Forelimb muscle (tissue), 1 donor: ENCODE results near the gene HSD17B4. TPM values are rescaled to one million over a fixed set of nuclear protein-coding genes. Genes with fewer than 3 reads are reported as not detected.
"Not testable (repeated sequence)": the region's sequence is repeated elsewhere in the genome, so short reads cannot be mapped to it uniquely, and the experiment has no call there.

ENCODE experiments used
- DNase-seq: peaks from one replicate; pipeline ENCODE4 v3.0.0-alpha.2; 2013; ENCODE audit warnings: low read depth
- polyA plus RNA-seq: library from polyadenylated mRNA; unstranded; fragments of 120-200 nt; gene quantifications from one replicate; pipeline ENCODE4 v1.2.1, GENCODE V29; 2013; ENCODE audit not compliant: insufficient read length

HSD17B4 gene
- polyA plus RNA-seq, 1 donor, result 60.7 TPM

DNA sequence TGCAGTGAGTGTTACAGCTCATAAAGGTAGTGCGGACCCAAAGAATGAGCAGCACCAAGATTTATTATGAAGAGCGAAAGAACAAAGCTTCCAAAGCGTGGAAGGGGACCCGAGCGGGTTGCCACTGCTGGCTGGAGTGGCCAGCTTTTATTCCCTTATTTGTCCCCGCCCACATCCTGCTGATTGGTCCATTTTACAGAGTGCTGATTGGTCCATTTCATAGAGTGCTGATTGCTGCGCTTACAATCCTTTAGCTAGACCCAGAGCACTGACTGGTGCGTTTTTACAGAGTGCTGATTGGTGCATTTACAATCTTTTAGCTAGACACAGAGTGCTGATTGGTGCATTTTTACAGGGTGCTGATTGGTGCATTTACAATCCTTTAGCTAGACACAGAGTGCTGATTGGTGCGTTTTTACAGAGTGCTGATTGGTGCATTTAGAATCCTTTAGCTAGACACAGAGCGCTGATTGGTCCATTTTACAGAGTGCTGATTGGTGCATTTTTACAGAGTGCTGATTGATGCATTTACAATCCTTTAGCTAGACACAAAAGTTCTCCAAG lies 19.5 kb upstream of the HSD17B4 start:
- DNase-seq, result not testable (repeated sequence)

DNA sequence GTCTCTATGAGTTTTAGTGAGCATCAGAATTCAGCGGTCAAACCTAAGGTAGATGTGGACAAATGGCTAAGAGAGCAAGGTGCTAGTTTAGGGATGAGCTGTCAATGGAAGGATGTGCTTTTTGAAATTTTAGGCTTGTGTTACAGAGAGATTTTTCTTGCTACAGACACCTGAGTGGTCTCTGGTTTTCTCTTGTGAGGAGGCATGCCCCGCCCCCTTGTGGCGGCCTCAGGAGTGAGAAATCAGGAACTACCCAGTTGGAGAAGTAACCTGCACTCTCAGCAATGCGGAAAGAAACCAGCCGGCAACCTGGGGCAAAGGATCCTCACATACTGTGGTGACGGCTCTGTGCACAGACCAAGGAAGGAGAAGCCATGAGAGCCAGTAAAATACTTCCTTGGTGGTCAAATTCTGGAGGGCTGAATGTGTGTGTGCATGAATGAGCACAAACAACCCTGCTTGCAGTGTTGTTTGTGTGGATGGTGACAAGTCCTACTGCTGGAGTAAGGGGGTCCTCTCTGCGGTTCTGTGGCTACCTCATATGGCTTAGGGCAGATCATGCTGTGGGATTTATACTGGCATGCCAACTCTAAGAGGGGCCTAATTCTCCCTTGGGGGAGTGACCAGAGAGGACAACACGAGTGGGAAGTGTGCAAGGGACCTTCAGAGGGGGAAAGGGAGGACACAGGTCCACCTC lies 16.7 kb upstream of the HSD17B4 start:
- no peak for DNase-seq

DNA sequence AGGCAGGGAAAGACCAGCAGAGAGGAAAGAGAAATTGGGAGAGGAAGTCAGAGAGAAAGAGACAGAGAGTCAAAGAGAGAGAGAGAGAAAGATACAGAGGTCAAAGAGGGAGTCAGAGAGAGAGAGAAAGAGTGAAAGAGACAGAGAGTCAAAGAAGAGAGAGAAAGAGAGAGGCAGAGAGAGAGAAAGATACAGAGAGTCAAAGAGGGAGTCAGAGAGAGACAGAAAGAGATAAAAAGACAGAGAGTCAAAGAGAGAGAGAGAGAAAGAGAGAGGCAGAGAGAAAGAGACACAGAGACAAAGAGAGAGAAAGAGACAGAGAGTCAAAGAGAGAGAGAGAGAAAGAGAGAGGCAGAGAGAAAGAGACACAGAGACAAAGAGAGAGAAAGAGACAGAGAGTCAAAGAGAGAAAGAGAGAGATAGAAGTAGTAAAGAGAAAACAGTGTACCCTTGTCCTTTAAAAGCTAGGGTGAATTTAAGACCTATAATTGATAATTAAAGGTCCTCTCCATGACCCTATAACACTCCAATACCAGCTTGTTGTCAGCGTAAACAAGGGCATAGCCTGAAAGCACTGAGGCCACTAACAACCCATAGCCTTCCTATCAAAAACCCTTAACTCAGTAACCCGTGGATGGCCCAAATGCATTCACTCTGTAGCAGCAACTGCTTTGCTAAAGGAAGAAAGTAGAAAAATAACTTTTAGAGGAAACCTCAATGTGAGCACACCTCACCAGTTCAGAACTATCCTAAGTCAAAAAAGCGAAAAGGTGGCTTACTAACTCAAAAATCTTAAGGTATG lies 14.3 kb upstream of the HSD17B4 start:
- DNase-seq, result not testable (repeated sequence)

DNA sequence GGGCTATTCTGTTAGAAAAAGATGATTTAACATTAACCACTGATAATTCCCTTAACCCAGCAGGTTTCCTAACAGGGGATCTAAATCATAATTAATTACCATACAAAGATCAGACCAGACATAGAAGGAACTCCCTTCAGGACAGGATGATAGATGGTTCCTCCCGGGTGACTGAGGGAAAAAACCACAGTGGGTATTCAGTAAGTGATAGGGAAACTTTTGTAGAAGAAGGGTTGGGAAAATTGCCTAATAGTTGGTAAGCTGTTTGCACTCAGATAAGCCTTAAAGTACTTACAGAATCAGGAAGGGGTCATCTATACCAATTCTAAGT lies 13.7 kb upstream of the HSD17B4 start:
- not testable (repeated sequence) for DNase-seq

DNA sequence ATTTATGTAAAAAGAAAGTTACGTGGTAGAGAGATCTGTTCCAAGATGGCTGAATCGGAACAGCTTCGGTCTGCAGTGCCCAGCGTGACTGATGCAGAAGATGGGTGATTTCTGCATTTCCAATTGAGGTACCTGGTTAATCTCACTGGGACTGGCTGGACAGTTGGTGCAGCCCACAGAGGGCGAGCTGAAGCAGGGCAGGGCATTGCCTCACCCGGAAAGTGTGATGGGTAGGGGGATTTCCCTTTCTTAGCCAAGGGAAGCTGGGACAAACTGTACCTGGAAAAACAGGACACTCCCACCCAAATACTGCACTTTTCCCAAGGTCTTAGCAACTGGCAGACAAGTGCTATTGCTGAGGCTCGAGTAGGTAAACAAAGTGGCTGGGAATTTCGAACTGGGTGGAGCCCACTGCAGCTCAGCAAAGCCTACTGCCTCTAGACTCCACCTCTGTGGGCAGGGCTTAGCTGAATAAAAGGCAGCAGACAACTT lies 13.1 kb upstream of the HSD17B4 start:
- DNase-seq, result no peak

DNA sequence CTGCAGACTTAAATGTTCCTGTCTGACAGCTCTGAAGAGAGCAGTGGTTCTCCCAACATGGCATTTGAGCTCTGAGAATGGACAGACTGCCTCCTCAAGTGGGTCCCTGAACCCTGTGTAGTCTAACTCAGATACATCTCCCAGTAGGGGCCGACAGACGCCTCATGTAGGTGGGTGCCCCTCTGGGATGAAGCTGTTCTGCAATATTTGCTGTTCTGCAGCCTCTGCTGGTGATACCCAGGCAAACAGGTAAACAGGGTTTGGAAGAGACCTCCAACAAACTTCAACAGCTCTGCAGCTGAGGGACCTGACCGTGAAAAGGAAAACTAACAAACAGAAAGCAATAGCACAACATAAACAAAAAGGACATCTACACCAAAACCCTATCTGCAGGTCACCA lies 12.7 kb upstream of the HSD17B4 start:
- not testable (repeated sequence) for DNase-seq

DNA sequence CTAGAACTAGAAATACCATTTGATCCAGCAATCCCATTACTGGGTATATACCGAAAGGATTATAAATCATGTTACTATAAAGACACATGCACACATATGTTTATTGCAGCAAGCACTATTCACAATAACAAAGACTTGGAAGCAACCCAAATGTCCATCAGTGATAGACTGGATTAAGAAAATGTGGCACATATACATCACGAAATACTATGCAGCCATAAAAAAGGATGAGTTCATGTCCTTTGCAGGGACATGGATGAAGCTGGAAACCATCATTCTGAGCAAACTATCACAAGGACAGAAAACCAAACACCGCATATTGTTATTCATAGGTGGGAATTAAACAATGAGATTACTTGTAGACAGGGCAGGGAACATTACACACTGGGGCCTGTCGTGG lies 7.7 kb upstream of the HSD17B4 start:
- not testable (repeated sequence) for DNase-seq

DNA sequence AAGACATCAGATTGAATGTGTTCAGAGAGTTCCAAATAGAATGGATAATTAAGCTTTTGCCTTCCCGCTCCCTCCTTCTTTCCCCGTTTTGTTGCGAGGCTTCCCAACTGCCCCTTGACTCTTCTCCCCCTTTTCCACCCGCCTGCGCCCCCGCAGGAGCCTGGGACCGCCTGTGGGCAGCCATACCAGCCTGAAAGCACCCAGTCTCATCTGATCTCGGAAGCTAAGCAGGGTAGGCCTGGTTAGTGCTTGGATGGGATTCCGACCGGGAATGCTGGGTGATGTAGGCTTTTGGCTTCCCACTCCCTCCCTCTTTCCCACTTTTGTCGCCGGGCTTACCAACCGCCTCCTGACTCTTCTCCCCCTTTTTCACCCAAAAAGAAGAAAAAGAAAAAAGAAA lies 6.8 kb upstream of the HSD17B4 start:
- DNase-seq, result no peak

DNA sequence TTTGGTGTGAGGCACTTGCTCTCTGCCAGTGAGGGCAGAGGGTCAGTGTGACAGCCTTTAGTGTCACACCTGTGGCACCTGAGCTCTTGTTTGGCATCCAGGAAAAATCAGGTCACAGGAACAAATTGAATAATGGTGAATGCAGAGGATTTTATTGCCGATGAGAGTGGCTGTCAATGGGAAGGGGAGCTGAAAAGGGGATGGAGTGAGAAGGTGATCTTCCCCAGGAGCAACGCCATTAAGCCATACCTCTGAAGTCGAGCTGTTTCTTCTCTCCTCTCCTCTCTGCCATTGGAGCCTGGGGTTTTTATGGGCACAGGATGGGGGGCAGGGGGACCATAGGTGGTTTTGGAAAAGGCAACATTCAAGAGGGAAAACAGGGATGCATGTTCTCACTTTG lies 2.4 kb upstream of the HSD17B4 start:
- no peak for DNase-seq

DNA sequence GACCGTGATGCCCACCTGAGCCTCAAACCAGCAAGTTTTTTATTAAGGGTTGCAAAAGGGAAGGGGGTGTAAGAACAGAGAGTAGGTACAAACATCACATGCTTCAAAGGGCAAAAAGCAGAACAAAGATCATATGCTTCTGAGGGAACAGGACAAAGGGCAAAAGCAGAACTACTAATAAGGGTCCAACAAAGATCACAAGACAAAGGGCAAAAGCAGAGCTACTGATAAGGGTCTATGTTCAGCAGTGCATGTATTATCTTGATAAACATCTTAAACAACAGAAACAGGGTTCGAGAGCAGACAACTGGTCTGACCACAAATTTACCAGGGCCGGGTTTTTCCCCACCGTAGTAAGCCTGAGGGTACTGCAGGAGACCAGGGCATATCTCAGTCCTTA lies 1.7 kb upstream of the HSD17B4 start:
- DNase-seq, result not testable (repeated sequence)

DNA sequence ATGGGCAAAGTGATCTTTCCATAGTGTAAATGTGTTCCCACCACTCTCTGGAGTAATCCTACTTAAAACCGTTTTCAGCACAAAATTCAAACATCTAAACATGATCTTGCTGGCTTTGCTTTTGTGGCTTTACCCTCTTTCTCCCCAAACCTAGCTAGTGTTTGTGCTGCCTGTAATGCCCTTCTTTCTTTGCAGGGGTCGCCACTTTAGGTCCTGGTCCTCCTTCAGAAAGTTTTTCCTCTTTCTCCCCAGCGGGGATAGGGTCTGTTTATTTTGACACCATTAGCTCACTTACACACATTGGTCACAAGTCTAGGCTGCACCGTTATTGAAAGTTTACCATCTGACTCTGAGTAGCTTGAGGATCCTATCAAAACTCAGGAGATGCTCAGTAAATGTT lies 736 bp upstream of the HSD17B4 start:
- no peak for DNase-seq

DNA sequence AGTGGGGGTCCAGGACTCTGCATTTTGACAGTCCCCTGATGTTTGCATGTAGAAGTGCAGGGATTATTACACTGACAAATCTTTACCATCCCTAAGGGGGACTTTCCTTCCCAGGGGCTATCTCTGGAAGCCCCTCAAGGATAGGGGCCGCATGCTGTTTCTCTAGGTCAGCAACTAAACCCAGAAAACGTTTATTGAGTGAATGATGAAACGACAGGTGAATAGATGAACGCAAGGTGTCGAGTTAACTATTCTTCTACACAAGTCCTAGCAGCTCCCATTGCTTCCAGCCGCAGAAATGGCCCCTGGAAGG lies 281 bp upstream of the HSD17B4 start:
- DNase-seq, result no peak

DNA sequence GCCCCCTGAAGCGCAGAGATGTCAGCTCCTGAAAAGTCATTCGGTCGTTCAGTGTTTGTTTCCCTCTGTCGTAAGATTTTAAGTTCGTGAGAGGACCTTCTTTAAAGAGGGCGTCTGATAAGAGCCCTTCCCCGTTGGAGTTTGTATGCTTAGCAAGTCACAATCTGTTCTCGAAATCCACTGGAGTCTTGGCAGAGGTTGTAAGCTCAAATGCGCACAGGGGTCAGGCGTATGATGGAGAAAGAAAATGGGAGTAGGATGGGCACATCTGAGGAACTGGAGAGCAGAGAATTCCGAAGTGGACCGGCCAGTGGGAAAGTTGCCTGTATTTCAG lies 710 bp downstream of the HSD17B4 start:
- no peak for DNase-seq

DNA sequence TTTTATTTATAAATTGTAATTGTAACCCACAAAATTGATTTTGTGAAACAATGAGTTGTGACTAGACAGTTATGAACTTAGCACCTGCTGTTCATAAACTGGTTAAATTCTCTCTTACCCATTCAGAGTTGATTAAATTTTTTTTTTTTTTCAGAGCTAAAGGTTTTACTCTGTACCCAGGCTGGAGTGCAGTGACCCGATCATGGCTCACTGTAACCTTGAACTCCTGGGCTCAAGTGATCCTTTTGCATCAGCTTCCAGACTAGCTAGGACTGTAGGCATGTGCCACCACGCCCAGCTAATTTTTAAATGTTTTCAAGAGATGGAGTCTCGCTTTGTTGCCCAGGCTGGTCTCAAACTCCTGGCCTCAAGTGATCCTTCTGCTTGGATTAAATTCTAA lies 1.9 kb downstream of the HSD17B4 start:
- no peak for DNase-seq

DNA sequence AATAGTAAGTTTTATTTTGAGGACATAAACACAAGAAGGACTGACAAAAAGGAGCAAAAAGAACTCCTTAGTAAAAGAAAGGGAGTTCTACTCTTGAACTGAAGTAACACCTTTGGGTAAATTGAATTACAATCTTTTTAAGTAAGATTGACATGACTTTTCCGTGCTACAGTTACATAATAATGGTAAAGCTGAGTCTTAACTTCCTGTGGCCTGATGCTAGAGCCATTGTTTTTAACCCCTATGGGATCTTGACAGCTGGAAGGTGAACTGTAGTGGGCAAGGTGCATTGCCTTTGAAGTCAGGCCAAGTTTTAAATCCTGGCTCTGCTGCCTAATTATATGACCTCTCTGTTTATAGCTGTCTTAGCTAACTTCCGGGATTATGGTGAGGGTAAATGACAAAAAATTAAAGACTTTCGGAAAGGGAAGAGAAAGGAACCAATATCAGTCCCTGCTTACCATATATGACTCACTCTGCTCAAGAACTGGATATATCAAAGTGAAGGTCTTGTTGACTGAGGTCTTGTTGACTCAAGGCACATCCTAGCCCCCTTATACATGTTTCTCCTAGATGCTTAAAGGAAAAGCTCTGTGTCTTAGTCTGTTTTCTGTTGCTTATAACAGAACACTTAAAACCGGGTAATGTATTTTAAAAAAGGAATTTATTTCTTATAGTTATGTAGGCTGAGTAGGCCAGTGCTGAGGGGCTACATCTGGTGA lies 6.8 kb downstream of the HSD17B4 start:
- no peak for DNase-seq

DNA sequence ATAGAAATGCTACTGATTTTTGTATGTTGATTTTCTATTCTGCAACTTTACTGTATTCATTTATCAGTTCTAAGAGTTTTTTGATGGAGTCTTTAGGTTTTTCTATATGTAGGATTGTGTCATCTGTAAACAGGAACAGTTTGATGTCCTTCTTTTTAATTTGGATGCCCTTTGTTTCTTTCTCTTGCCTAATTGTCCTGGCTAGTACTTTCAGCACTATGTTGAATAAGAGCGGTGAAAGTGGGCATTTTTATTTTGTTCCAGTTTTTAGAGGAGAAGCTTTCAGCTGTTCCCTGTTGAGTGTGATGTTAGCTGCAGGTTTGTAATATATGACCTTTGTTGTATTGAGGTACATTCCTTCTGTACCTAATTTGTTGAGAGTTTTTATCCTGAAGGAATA lies 13.3 kb downstream of the HSD17B4 start:
- no peak for DNase-seq

DNA sequence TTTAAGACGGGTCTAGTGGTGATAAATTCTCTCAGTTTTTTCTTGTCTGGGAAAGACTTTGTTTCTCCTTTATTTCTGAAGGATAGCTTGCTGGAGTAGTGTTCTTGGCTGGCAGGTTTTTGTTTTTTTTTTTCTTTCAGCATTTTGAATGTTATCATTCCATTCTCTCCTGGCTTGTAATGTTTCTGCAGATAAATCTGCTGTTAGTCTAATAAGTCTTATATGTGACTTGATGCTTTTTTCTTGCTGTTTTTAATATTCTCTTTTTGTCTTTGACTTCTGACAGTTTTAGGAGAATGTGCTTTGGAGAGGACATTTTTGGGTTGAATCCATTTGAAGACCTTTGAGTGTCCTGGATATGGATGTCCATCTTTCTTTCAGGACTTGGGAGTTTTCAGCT lies 16.0 kb downstream of the HSD17B4 start:
- DNase-seq, result no peak

DNA sequence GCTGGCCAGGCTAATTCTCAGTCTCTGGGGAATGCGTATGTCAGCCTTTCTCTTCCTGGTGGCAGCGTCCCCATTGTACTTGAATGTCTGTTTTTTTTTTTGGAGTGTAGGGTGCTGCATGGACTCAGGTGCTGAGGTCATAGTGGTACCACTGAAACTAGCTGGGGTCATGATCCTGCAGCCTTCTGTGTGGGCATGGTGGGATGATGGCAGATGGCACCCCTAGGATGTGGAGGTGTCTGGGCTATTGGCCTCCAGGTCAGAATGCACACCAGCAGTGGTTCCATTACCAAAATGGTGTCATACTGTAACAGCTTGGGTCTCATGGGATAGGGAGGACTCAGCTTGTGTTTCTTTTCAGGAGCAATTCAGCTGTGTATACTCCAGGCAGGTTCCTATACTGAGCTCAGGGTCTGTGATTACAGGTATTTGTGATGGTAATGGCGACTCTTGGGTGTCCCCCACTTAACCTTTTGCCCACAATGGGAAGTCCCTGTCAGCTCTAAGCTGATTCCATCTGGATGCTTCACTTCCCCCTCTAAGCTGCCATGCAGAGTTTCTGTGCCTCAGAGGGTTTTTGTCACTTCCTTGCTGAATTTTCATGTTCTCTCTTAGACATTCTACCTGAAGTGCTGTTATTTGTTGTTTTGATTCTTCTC lies 17.9 kb downstream of the HSD17B4 start:
- no peak for DNase-seq

DNA sequence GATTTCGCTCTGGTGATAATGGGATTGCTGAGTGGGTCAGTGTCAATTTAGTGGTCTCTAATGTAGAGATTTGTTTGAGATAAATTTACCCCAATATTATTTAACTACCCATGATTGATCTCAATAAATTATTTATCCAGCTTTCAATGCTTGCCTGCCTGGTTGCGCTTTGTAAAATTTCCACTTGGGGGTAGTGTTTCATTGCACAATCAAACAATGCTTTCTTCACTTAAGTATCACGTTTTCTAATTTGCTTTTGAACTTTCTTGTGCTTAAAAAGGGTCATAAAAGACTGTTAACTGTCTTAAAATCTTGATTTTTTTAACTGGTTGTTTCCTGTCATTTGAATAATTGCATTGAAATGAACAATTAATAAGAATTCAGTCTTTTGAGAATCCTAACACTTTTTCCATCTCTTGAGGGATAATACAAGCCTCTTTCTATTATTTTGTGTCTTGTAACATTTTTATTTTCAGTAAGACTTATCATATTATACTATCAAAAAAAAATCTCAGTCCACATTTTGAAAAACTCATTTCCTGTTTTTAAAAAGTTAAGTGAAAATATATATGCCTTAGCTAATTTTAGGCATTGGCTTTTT lies 18.7 kb downstream of the HSD17B4 start:
- no peak for DNase-seq

DNA sequence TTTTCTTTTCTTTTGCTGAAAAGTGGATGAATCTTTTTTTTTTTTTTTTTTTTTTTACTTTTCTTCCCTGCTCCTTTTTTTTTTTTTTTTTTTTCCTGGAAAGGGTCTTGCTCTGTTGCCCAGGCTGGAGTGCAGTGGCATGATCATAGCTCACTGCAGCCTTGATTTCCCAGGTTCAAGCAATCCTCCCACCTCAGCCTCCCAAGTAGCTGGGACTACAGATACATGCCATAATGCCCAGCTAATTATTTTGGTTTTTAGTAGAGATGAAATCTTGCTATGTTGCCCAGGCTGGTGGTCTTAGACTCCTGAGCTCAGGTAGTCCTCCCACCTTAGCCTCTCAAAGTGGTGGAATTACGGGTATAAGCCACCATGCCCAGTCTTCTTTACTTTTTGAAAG lies 20.9 kb downstream of the HSD17B4 start:
- DNase-seq, result no peak

DNA sequence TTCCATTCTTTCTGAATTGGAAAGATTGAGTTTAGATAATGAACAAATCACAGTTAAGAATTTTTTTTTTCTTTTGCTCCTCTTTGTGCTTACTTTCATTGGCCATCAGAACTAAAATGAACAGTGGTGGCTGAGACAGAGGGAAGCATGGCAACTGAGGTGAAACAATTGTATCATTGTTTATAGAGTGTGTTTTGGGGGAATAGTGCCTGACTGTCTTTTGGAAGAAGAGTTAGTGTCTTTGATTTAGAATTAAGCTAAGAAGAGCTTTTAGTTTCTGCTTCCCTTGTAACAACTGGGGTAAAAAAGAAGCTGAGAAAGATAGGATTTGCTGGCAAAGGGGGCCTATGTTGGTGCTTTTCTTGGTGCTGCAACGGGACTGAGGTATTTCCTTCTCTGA lies 24.0 kb downstream of the HSD17B4 start:
- DNase-seq, result no peak

DNA sequence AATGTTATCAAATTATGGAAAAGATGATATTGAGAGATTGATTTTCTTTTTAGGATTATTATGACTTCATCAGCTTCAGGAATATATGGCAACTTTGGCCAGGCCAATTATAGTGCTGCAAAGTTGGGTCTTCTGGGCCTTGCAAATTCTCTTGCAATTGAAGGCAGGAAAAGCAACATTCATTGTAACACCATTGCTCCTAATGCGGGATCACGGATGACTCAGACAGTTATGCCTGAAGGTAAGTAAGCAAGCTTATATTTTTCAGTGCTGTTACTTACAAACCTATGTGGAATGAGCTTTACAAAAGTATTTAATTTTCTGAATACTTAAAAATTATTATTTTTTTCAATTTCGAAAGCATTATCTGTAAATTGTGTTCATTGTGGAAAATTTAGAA lies 26.5 kb downstream of the HSD17B4 start:
- no peak for DNase-seq
